GM12878 (cell line): Measurements from ENCODE around the gene RUFY2. TPM values are rescaled to one million over a fixed set of nuclear protein-coding genes. Genes with fewer than 3 reads are reported as not detected.

ENCODE experiments used
- ATAC-seq: fragments of 200-7000 bp; cut with Tn5 transposase; 3 replicates; pipeline ENCODE4 v1.9.1; 2020; ENCODE audit warnings: mild to moderate bottlenecking, moderate library complexity
- Bru-seq: library from RNA; stranded (reverse); fragments of 400-500 nt; gene quantifications from one replicate; lab custom pipeline; 2021; lab: Mats Ljungman, UMichigan
- BruChase-seq, 2 experiments: library from RNA; stranded (reverse); fragments of 400-500 nt; gene quantifications; one replicate each; lab custom pipeline; 2021; lab: Mats Ljungman, UMichigan
- BruUV-seq: library from RNA; stranded (reverse); fragments of 400-500 nt; replicated peaks from 2 replicates; lab custom pipeline; 2021; lab: Mats Ljungman, UMichigan
- CTCF ChIA-PET: fragments of 300-600 bp; sonication (Branson Sonifier 250); formaldehyde crosslinking; extraction: SDS; loops from one replicate; lab custom pipeline; 2021; ENCODE audit warnings: inconsistent platforms; lab: Yijun Ruan, JAX
- POLR2A ChIA-PET: fragments of 350-600 bp; formaldehyde crosslinking; extraction: SDS; loops from one replicate; lab custom pipeline; 2021; ENCODE audit warnings: inconsistent platforms; lab: Charles Lee
- RAD21 ChIA-PET: fragments of 300-600 bp; sonication (Branson Sonifier 250); formaldehyde crosslinking; loops from one replicate; lab custom pipeline; 2023; ENCODE audit warnings: antibody characterized with exemption; ENCODE audit not compliant: unreplicated experiment; lab: Charles Lee
- SMC1A ChIA-PET: fragments of 300-600 bp; sonication (Branson Sonifier 250); formaldehyde crosslinking; loops from one replicate; lab custom pipeline; 2023; ENCODE audit not compliant: unreplicated experiment, uncharacterized antibody; lab: Charles Lee
- DNase-seq: peaks from one replicate; pipeline ENCODE4 v3.0.0-alpha.2; 2011; ENCODE audit warnings: low read depth, low spot score
- FAIRE-seq: peaks from 3 replicates; lab custom pipeline; 2011; peaks lifted over from hg19 to GRCh38; lab: Jason Lieb, UNC
- H2AFZ ChIP-seq: 2 replicates; pipeline ENCODE4 v1.6.0; 2011; ENCODE audit warnings: low read depth, low read length, control low read depth; ENCODE audit not compliant: control insufficient read depth
- H3K27ac ChIP-seq: 2 replicates; pipeline ENCODE4 v1.5.1; 2011; ENCODE audit warnings: control low read depth; ENCODE audit not compliant: control insufficient read depth, insufficient read depth
- H3K27me3 ChIP-seq, 2 experiments: replicated peaks in 1 of 2; 2 replicates each; pipeline versions ENCODE4 v1.6.0 to v1.6.1; 2011; ENCODE audit warnings: low read length in 1 of 2; ENCODE audit not compliant: control insufficient read depth in 2 of 2, insufficient read depth in 2 of 2
- H3K36me3 ChIP-seq, 2 experiments: 2 replicates each; pipeline ENCODE4 v1.5.1; 2011; ENCODE audit warnings: low read length in 1 of 2; ENCODE audit not compliant: control insufficient read depth in 2 of 2, insufficient read depth in 2 of 2
- H3K4me1 ChIP-seq: 2 replicates; pipeline ENCODE4 v1.6.1; 2011; ENCODE audit warnings: mild to moderate bottlenecking, low read length, moderate library complexity, mixed read lengths; ENCODE audit not compliant: control insufficient read depth, insufficient read depth
- H3K4me2 ChIP-seq: 2 replicates; pipeline ENCODE4 v1.6.0; 2011; ENCODE audit warnings: control low read depth; ENCODE audit not compliant: control insufficient read depth, insufficient read depth
- H3K4me3 ChIP-seq: fragments of 200-600 bp; sonication (generic); 2 replicates; pipeline ENCODE4 v1.5.1; 2016
- H3K79me2 ChIP-seq: 2 replicates; pipeline ENCODE4 v1.6.0; 2011; ENCODE audit warnings: low read length; ENCODE audit not compliant: control insufficient read depth, insufficient read depth
- H3K9ac ChIP-seq: 2 replicates; pipeline ENCODE4 v1.8.0; 2011; ENCODE audit warnings: low read length, control low read depth, mixed read lengths; ENCODE audit not compliant: control insufficient read depth, insufficient read depth
- H3K9me3 ChIP-seq: replicated peaks from 3 replicates; pipeline ENCODE4 v1.5.1; 2011; ENCODE audit warnings: mild to moderate bottlenecking, low read length; ENCODE audit not compliant: control insufficient read depth, insufficient read depth
- H4K20me1 ChIP-seq: 2 replicates; pipeline ENCODE4 v1.6.0; 2011; ENCODE audit not compliant: control insufficient read depth, insufficient read depth
- HCFC1 ChIP-seq: fragments of 150-350 bp; IDR thresholded peaks from 2 replicates; pipeline ENCODE4 v1.6.1; 2014; ENCODE audit warnings: low read length
- HDGF ChIP-seq: fragments of 450-650 bp; IDR thresholded peaks from 2 replicates; pipeline ENCODE4 v1.6.1; 2016; ENCODE audit warnings: antibody characterized with exemption
- IKZF1 ChIP-seq: fragments of 450-650 bp; conservative IDR thresholded peaks from 2 replicates; pipeline ENCODE4 v1.6.1; 2017; ENCODE audit warnings: antibody characterized with exemption, mild to moderate bottlenecking
- IKZF2 ChIP-seq, 2 experiments: fragments of 450-650 bp; IDR thresholded peaks; 2 replicates each; pipeline ENCODE4 v1.6.1; 2017; ENCODE audit warnings: mild to moderate bottlenecking in 2 of 2, moderate library complexity in 2 of 2
- IRF3 ChIP-seq: fragments of 450-650 bp; IDR thresholded peaks from 2 replicates; pipeline ENCODE4 v1.6.1; 2014; ENCODE audit warnings: mild to moderate bottlenecking
- MXI1 ChIP-seq: fragments of 150-350 bp; IDR thresholded peaks from 2 replicates; pipeline ENCODE4 v1.6.1; 2011; ENCODE audit warnings: low read depth, mild to moderate bottlenecking, inconsistent platforms, low read length, improper control_type of control experiment
- PAX5 ChIP-seq: IDR thresholded peaks from 2 replicates; pipeline ENCODE4 v1.6.1; 2011; ENCODE audit warnings: low read depth, low read length, borderline replicate concordance
- POLR2AphosphoS2 ChIP-seq: IDR thresholded peaks from 2 replicates; pipeline ENCODE4 v1.6.1; 2011; ENCODE audit warnings: low read depth, mild to moderate bottlenecking, low read length, improper control_type of control experiment, moderate library complexity
- POLR2AphosphoS5 ChIP-seq: IDR thresholded peaks from 2 replicates; pipeline ENCODE4 v1.6.1; 2011; ENCODE audit warnings: mild to moderate bottlenecking, low read length, inconsistent platforms
- RAD21 ChIP-seq: IDR thresholded peaks from 2 replicates; pipeline ENCODE4 v1.6.1; 2011; ENCODE audit warnings: mild to moderate bottlenecking, low read depth, low read length, moderate library complexity; ENCODE audit not compliant: insufficient read depth
- RFX5 ChIP-seq: IDR thresholded peaks from 2 replicates; pipeline ENCODE4 v1.6.1; 2011; ENCODE audit warnings: low read depth, low read length, improper control_type of control experiment
- TBL1XR1 ChIP-seq: IDR thresholded peaks from 2 replicates; pipeline ENCODE4 v1.6.1; 2012; ENCODE audit warnings: low read depth, low read length, improper control_type of control experiment
- YBX1 ChIP-seq: fragments of 450-650 bp; IDR thresholded peaks from 2 replicates; pipeline ENCODE4 v1.6.1; 2016; ENCODE audit warnings: antibody characterized with exemption
- ZBED1 ChIP-seq: IDR thresholded peaks from 2 replicates; pipeline ENCODE4 v1.6.1; 2016; ENCODE audit warnings: borderline replicate concordance
- ZBTB11 ChIP-seq: fragments of 450-650 bp; formaldehyde crosslinking; IDR thresholded peaks from 2 replicates; pipeline ENCODE4 v1.5.0; 2022; ENCODE audit warnings: mild to moderate bottlenecking, missing genetic modification characterization
- WGBS: methylation state at CpG from one replicate; pipeline ENCODE4 v1.1.6; 2016; ENCODE audit warnings: low lambda C conversion rate; ENCODE audit not compliant: insufficient replicate concordance, insufficient coverage; ENCODE audit errors: missing lambda C conversion rate; 5-methylcytosine and 5-hydroxymethylcytosine counted together
- in situ Hi-C: fragments of 300-500 bp; cut with MboI; formaldehyde crosslinking; loops from 9 replicates; pipeline ENCODE4 v1.14.3; 2018; ENCODE audit warnings: mixed read lengths
- intact Hi-C: fragments of 100-400 bp; cut with micrococcal nuclease; formaldehyde crosslinking; loops from one replicate; pipeline ENCODE4 v1.14.2; 2022; ENCODE audit not compliant: unreplicated experiment
- long read RNA-seq, 2 experiments: library from polyadenylated mRNA; unstranded; transcript quantifications; one replicate each; pipeline ENCODE4 v2.0.0, GENCODE V29; 2019 to 2020
- polyA minus RNA-seq, 3 experiments: library from RNA; depleted of rRNA, polyadenylated mRNA; stranded (reverse); fragments of >200 nt; gene quantifications; 2 replicates each; pipeline ENCODE4 v1.2.3, GENCODE V29; 2011
- polyA plus RNA-seq, 11 experiments: library from polyadenylated mRNA; depleted of rRNA in 4 of 11; unstranded in 6 of 11; stranded (reverse) in 5 of 11; fragments of >200 nt; fragmentation: Nextera tagmentation in 4 of 11; fragmentation: Illumina TruSeq in 1 of 11; extraction: Ambion mirVana in 4 of 11; extraction: Trizol in 1 of 11; gene quantifications; 1 replicate in 1 of 11; 2 replicates in 10 of 11; pipeline versions ENCODE4 v1.2.1 to v1.2.3, GENCODE V29; 2011 to 2016; ENCODE audit warnings: inconsistent platforms in 2 of 11, missing spikeins in 2 of 11, low read depth in 1 of 11
- total RNA-seq, 4 experiments: library from RNA; depleted of rRNA in 3 of 4; stranded (reverse); fragments of >200 nt in 3 of 4; fragmentation: Illumina TruSeq in 1 of 4; extraction: Trizol in 1 of 4; gene quantifications; 2 replicates each; pipeline versions ENCODE4 v1.2.1 to v1.2.3, GENCODE V29; 2013 to 2021

The RUFY2 gene
- 147 and 156 TPM in 2 replicates for total RNA-seq (2013; cell fraction: nucleolus; rRNA removed)
- total RNA-seq (2014; rRNA removed): 7.1 and 10.9 TPM in 2 replicates
- total RNA-seq (2014; rRNA removed; fragmentation: Illumina TruSeq; extraction: Trizol): 8.4 and 9.3 TPM in 2 replicates
- total RNA-seq (2021): 5.4 and 6.2 TPM in 2 replicates
- polyA plus RNA-seq (2011; ENCODE audit: low read depth): 2.9 TPM
- polyA plus RNA-seq (2011; rRNA removed): 7.6 and 13.1 TPM in 2 replicates
- polyA plus RNA-seq (2011; cell fraction: cytosol; rRNA removed): 1.8 and 2.1 TPM in 2 replicates
- 9.0 and 11.1 TPM in 2 replicates for polyA plus RNA-seq (2011; cell fraction: nucleus; rRNA removed)
- 4.2 and 5.2 TPM in 2 replicates for polyA plus RNA-seq (2012)
- polyA plus RNA-seq (2014; fragmentation: Illumina TruSeq; extraction: Trizol): 4.8 and 6.5 TPM in 2 replicates
- polyA plus RNA-seq (2014; fragmentation: Nextera tagmentation; extraction: Ambion mirVana): 1 to 10 TPM; 1.7 to 2.3 TPM
- polyA plus RNA-seq (2014; rRNA removed): 3.7 and 5.0 TPM in 2 replicates
- polyA plus RNA-seq (2016; fragmentation: Nextera tagmentation; extraction: Ambion mirVana): 1 to 10 TPM; 5.5 to 6.4 TPM
- polyA minus RNA-seq (2011; rRNA and poly(A)+ RNA removed): 7.9 and 8.2 TPM in 2 replicates
- 1.8 and 2.0 TPM in 2 replicates for polyA minus RNA-seq (2011; cell fraction: cytosol; rRNA and poly(A)+ RNA removed)
- 16.9 and 29.5 TPM in 2 replicates for polyA minus RNA-seq (2011; cell fraction: nucleus; rRNA and poly(A)+ RNA removed)
- percentile 74 among the genes with signal in this experiment for Bru-seq, nascent RNA
- percentile 79 among the genes with signal in this experiment for BruChase-seq, experiment 1, labeled RNA remaining after a 6-hour chase
- BruChase-seq, experiment 2, labeled RNA remaining after a 2-hour chase: percentile 81 among the genes with signal in this experiment
- long read RNA-seq, experiment 1, partial matches to known transcripts: 1 of 1 reads
- long read RNA-seq, experiment 1, other reads (novel, unspliced or antisense): 0 of 1 reads
- long read RNA-seq, experiment 2, partial matches to known transcripts: 19 of 35 reads
- long read RNA-seq, experiment 2, other reads (novel, unspliced or antisense): 12 of 35 reads

- no peak for FAIRE-seq
- under 1% methylated on average over 42 of the region's 79 CpGs for WGBS
- TF ChIP-seq ZBTB11 (no peak), POLR2AphosphoS2 (no peak), RFX5 (no peak), TBL1XR1 (no peak), POLR2AphosphoS5 (0 out of 2 replicates have a peak, but pooled peaks have one; percentile 47), PAX5 (no peak), IKZF1 (peak; percentile 87), YBX1 (no peak), RAD21 (0 out of 2 replicates have a peak, but pooled peaks have one; percentile 15), IRF3 (no peak), IKZF2 (IDR thresholded peaks at IDR 0.05) (no peak), HDGF (no peak; the same call in 1 of the 2 replicates), ZBED1 (no peak), HCFC1 (peak; percentile 44; the same call in 1 of the 2 replicates), MXI1 (no peak; the same call in none of the 2 replicates)
These were observed at the start of gene RUFY2 for GRCh38 chr10:68406815-68407548. TSS of gene RUFY2 (minus strand) at chr10:68407277. CDS start at chr10:68407189, 88 bp downstream.

More at GRCh38 chr10:68406815-68407548, at the start of gene RUFY2:
- no peaks in the 10 kb centered on the region for H3K27me3 ChIP-seq
- in situ Hi-C loops (no loop called here), intact Hi-C loops (no loop called here)
- H4K20me1 ChIP-seq: no peaks in the 10 kb centered on the region
- H3K4me1 ChIP-seq: no peaks in the 10 kb centered on the region
- SMC1A ChIA-PET: interaction anchor here (0.6 kb wide), 1 partner anchor 9 kb away, joined by 3 read pairs; no protein-coding TSS in a partner anchor
- CTCF ChIA-PET: interaction anchor here (0.6 to 1.5 kb wide), 10 partner anchors 8 to 491 kb away, joined by 3 to 7 read pairs (median 4); no protein-coding TSS in a partner anchor
- peak; percentile 20 for DNase-seq
- no TSS peak for BruUV-seq
- no peaks in the 10 kb centered on the region for H3K9me3 ChIP-seq
- RAD21 ChIA-PET: no interaction called here
- H3K4me3 ChIP-seq: peak within 1 kb of the TSS; percentile 79
- no peaks in the 10 kb centered on the region for H3K36me3 ChIP-seq
- peak within 1 kb of the TSS; percentile 91 for H2AFZ ChIP-seq
- H3K79me2 ChIP-seq: peaks cover 29% of the 10 kb centered on the region
- ATAC-seq: peak; percentile 97
- peak within 1 kb of the TSS; percentile 91 for H3K9ac ChIP-seq
- peak within 1 kb of the TSS; percentile 85 for H3K27ac ChIP-seq
- H3K4me2 ChIP-seq: peak within 1 kb of the TSS; percentile 66
- POLR2A ChIA-PET: interaction anchor here (0.6 kb wide), 2 partner anchors 120 to 314 kb away, joined by 3 to 6 read pairs; partner anchors contain the start of genes CCAR1 and SLC25A16
